Neural cell (in vitro differentiated cells): Measurements from ENCODE around the gene SIK3. TPM values are rescaled to one million over a fixed set of nuclear protein-coding genes. Genes with fewer than 3 reads are reported as not detected.

ENCODE experiments used
- H2AFZ ChIP-seq: fragments of 200-600, 300-800 bp; sonication (generic), shearing (Covaris generic); 2 replicates; pipeline ENCODE4 v1.6.0; 2014; ENCODE audit warnings: low read depth, mild to moderate bottlenecking, antibody characterized with exemption, low read length, moderate library complexity
- H3F3A ChIP-seq: fragments of 200-600 bp; shearing (Covaris generic); 2 replicates; pipeline ENCODE4 v1.6.1; 2016; ENCODE audit warnings: mild to moderate bottlenecking, moderate library complexity, mixed read lengths, antibody characterized with exemption, low read length; ENCODE audit not compliant: insufficient read depth, poor library complexity, severe bottlenecking
- H3K27ac ChIP-seq: fragments of 200-600, 300-800 bp; sonication (generic), shearing (Covaris generic); 2 replicates; pipeline ENCODE4 v1.5.1; 2014; ENCODE audit warnings: mild to moderate bottlenecking, low read length, moderate library complexity
- H3K27me3 ChIP-seq: fragments of 300-800, 200-600 bp; sonication (generic), shearing (Covaris generic); 2 replicates; pipeline ENCODE4 v1.6.0; 2014; ENCODE audit warnings: mild to moderate bottlenecking, low read depth, low read length, moderate library complexity; ENCODE audit not compliant: insufficient read depth
- H3K36me3 ChIP-seq: fragments of 300-800, 200-600 bp; sonication (generic), shearing (Covaris generic); 2 replicates; pipeline ENCODE4 v1.5.1; 2014; ENCODE audit warnings: mild to moderate bottlenecking, antibody characterized with exemption, low read length, moderate library complexity; ENCODE audit not compliant: insufficient read depth
- H3K4me2 ChIP-seq: fragments of 300-800, 200-600 bp; sonication (generic), shearing (Covaris generic); 2 replicates; pipeline ENCODE4 v1.6.0; 2014; ENCODE audit warnings: mild to moderate bottlenecking, low read length
- H3K4me3 ChIP-seq: fragments of 300-800, 200-600 bp; sonication (generic), shearing (Covaris generic); 2 replicates; pipeline ENCODE4 v1.5.1; 2014; ENCODE audit warnings: mild to moderate bottlenecking, low read length, moderate library complexity
- H3K79me2 ChIP-seq: fragments of 200-600 bp; shearing (Covaris generic); replicated peaks from 2 replicates; pipeline ENCODE4 v1.6.0; 2014; ENCODE audit warnings: mild to moderate bottlenecking, low read length, moderate library complexity; ENCODE audit not compliant: insufficient read depth
- H3K9ac ChIP-seq: fragments of 300-800, 200-600 bp; sonication (generic), shearing (Covaris generic); 2 replicates; pipeline ENCODE4 v1.6.1; 2016; ENCODE audit warnings: mild to moderate bottlenecking, low read length, mixed read lengths
- H3K9me2 ChIP-seq: fragments of 200-600 bp; shearing (Covaris generic); 2 replicates; pipeline ENCODE4 v1.6.1; 2016; ENCODE audit warnings: mild to moderate bottlenecking, low read length, mixed read lengths; ENCODE audit not compliant: insufficient read depth
- H3K9me3 ChIP-seq: fragments of 200-600, 300-800 bp; sonication (generic), shearing (Covaris generic); 2 replicates; pipeline ENCODE4 v1.6.1; 2016; ENCODE audit warnings: mild to moderate bottlenecking, mixed run types, low read length, moderate library complexity, mixed read lengths
- H4K20me1 ChIP-seq: fragments of 200-600 bp; shearing (Covaris generic); 2 replicates; pipeline ENCODE4 v1.6.1; 2016; ENCODE audit warnings: mild to moderate bottlenecking, mixed run types; ENCODE audit not compliant: insufficient read depth
- CTCF ChIP-seq: fragments of 450-650 bp; IDR thresholded peaks from 2 replicates; pipeline ENCODE4 v1.5.1; 2014; ENCODE audit warnings: antibody characterized with exemption, mild to moderate bottlenecking, moderate library complexity; ENCODE audit not compliant: poor library complexity, severe bottlenecking
- EP300 ChIP-seq: fragments of 450-650 bp; conservative IDR thresholded peaks from 2 replicates; pipeline ENCODE4 v1.6.1; 2014; ENCODE audit warnings: antibody characterized with exemption, mild to moderate bottlenecking, moderate library complexity; ENCODE audit not compliant: poor library complexity, severe bottlenecking
- EZH2 ChIP-seq: fragments of 200-600, 300-800 bp; shearing (Covaris generic), sonication (generic); IDR thresholded peaks from 2 replicates; pipeline ENCODE4 v1.6.1; 2014; ENCODE audit warnings: antibody characterized with exemption, low read length, borderline replicate concordance, mild to moderate bottlenecking; ENCODE audit not compliant: insufficient read depth, poor library complexity, severe bottlenecking
- MXI1 ChIP-seq: fragments of 450-650 bp; conservative IDR thresholded peaks from 2 replicates; pipeline ENCODE4 v1.6.1; 2014; ENCODE audit warnings: antibody characterized with exemption, mild to moderate bottlenecking; ENCODE audit not compliant: poor library complexity, severe bottlenecking
- POLR2AphosphoS5 ChIP-seq: IDR thresholded peaks from 2 replicates; pipeline ENCODE4 v1.6.1; 2012
- RAD21 ChIP-seq: fragments of 450-650 bp; conservative IDR thresholded peaks from 2 replicates; pipeline ENCODE4 v1.6.1; 2014; ENCODE audit warnings: antibody characterized with exemption, mild to moderate bottlenecking, moderate library complexity
- SMC3 ChIP-seq: fragments of 450-650 bp; conservative IDR thresholded peaks from 2 replicates; pipeline ENCODE4 v1.6.1; 2014; ENCODE audit warnings: antibody characterized with exemption, mild to moderate bottlenecking, moderate library complexity; ENCODE audit not compliant: poor library complexity
- TAF1 ChIP-seq: IDR thresholded peaks from 2 replicates; pipeline ENCODE4 v1.6.1; 2012; ENCODE audit warnings: low read depth
- polyA plus RNA-seq: library from polyadenylated mRNA; depleted of rRNA; stranded (reverse); fragments of >200 nt; gene quantifications from 2 replicates; pipeline ENCODE4 v1.2.3, GENCODE V29; 2014
- TF ChIP-seq, protein P1 (sequence below): IDR thresholded peaks from 2 replicates; pipeline ENCODE4 v1.6.1; 2012; ENCODE audit warnings: borderline replicate concordance

SIK3 gene
- polyA plus RNA-seq, 1 donor from 2014 or later, result 11.2 TPM

GRCh38 chr11:117080370-117080769 is 17.9 kb downstream of the SIK3 start:
- no peak overlapping the region for H2AFZ ChIP-seq
- H3K9me3 ChIP-seq, result no peaks in the 10 kb centered on the region
- no peaks in the 10 kb centered on the region for H3K27me3 ChIP-seq
- no peaks in the 10 kb centered on the region for H3K36me3 ChIP-seq
- H3F3A ChIP-seq, result no peaks in the 10 kb centered on the region
- peaks cover 56% of the 10 kb centered on the region for H3K79me2 ChIP-seq
- H4K20me1 ChIP-seq, result no peaks in the 10 kb centered on the region
- H3K4me2 ChIP-seq, result no peak overlapping the region
- H3K9me2 ChIP-seq, result no peaks in the 10 kb centered on the region
- TF ChIP-seq RAD21 (no peak), EZH2 (no peak), EP300 (no peak), POLR2AphosphoS5 (no peak), CTCF (no peak), SMC3 (no peak), MXI1 (no peak), TAF1 (no peak)
- TF ChIP-seq, protein P1, sequence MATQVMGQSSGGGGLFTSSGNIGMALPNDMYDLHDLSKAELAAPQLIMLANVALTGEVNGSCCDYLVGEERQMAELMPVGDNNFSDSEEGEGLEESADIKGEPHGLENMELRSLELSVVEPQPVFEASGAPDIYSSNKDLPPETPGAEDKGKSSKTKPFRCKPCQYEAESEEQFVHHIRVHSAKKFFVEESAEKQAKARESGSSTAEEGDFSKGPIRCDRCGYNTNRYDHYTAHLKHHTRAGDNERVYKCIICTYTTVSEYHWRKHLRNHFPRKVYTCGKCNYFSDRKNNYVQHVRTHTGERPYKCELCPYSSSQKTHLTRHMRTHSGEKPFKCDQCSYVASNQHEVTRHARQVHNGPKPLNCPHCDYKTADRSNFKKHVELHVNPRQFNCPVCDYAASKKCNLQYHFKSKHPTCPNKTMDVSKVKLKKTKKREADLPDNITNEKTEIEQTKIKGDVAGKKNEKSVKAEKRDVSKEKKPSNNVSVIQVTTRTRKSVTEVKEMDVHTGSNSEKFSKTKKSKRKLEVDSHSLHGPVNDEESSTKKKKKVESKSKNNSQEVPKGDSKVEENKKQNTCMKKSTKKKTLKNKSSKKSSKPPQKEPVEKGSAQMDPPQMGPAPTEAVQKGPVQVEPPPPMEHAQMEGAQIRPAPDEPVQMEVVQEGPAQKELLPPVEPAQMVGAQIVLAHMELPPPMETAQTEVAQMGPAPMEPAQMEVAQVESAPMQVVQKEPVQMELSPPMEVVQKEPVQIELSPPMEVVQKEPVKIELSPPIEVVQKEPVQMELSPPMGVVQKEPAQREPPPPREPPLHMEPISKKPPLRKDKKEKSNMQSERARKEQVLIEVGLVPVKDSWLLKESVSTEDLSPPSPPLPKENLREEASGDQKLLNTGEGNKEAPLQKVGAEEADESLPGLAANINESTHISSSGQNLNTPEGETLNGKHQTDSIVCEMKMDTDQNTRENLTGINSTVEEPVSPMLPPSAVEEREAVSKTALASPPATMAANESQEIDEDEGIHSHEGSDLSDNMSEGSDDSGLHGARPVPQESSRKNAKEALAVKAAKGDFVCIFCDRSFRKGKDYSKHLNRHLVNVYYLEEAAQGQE, result no peak
- no peak overlapping the region for H3K4me3 ChIP-seq
- H3K9ac ChIP-seq, result no peak overlapping the region
- H3K27ac ChIP-seq, result no peak overlapping the region

- Histone ChIP-seq H3K4me2 (no peak overlapping the region), H4K20me1 (no peaks in the 10 kb centered on the region), H3F3A (no peaks in the 10 kb centered on the region), H3K79me2 (peaks cover 46% of the 10 kb centered on the region), H3K4me3 (no peak overlapping the region), H3K27ac (no peak overlapping the region), H3K27me3 (no peaks in the 10 kb centered on the region), H3K9me3 (no peaks in the 10 kb centered on the region), H3K9ac (no peak overlapping the region), H3K36me3 (no peaks in the 10 kb centered on the region), H3K9me2 (no peaks in the 10 kb centered on the region), H2AFZ (no peak overlapping the region)
- TF ChIP-seq TAF1, result no peak
- TF ChIP-seq, protein P1, result no peak
- no peak for TF ChIP-seq SMC3
- TF ChIP-seq POLR2AphosphoS5, result no peak
- no peak for TF ChIP-seq EP300
- no peak for TF ChIP-seq MXI1
- no peak for TF ChIP-seq RAD21
- no peak for TF ChIP-seq CTCF
- no peak for TF ChIP-seq EZH2
Observed at GRCh38 chr11:117076941-117077691, 21.1 kb downstream of the SIK3 start.
